Natural killer cell treated with Interleukin-12 subunit alpha and Interleukin-12 subunit beta and Interleukin-15 and Interleukin-18, amount 100 ng/mL, for 72 hours (primary cell): ENCODE measurements around the gene C17orf100. TPM values are rescaled to one million over a fixed set of nuclear protein-coding genes. Genes with fewer than 3 reads are reported as not detected.

Experiments used
- ATAC-seq, 2 donors: fragments of 150-1000 bp; cut with Tn5 transposase in 1 of 2; sonication (Bioruptor Pico), chemical (Tn5 transposase) in 1 of 2; 2 replicates each; pipeline ENCODE4 v1.10.0; 2021
- DNase-seq: peaks from one replicate; pipeline ENCODE4 v3.0.0; 2022; ENCODE audit warnings: low spot score
- H3K27ac Mint-ChIP-seq, 2 donors: 1 replicate in 1 of 2; 2 replicates in 1 of 2; pipeline ENCODE4 v1.8.0; 2022; ENCODE audit warnings: mixed read lengths in 2 of 2, mild to moderate bottlenecking in 1 of 2, moderate library complexity in 1 of 2
- H3K27me3 Mint-ChIP-seq, 2 donors: 1 replicate in 1 of 2; 2 replicates in 1 of 2; pipeline ENCODE4 v1.8.0; 2022; ENCODE audit warnings: mixed read lengths in 2 of 2
- H3K36me3 Mint-ChIP-seq: one replicate; pipeline ENCODE4 v1.8.0; 2022; ENCODE audit warnings: mixed read lengths
- H3K4me1 Mint-ChIP-seq, 2 donors: 1 replicate in 1 of 2; 2 replicates in 1 of 2; pipeline ENCODE4 v1.8.0; 2022; ENCODE audit warnings: low read depth in 2 of 2, mixed read lengths in 2 of 2, mild to moderate bottlenecking in 1 of 2
- H3K4me3 Mint-ChIP-seq: one replicate; pipeline ENCODE4 v1.8.0; 2022; ENCODE audit warnings: mixed read lengths
- H3K9me3 Mint-ChIP-seq: 2 replicates; pipeline ENCODE4 v1.8.0; 2022; ENCODE audit warnings: mixed read lengths
- total RNA-seq, 2 donors: library from RNA; stranded (reverse); gene quantifications; one replicate each; pipeline ENCODE4 v1.2.3, GENCODE V29; 2022

Gene C17orf100
- total RNA-seq, 2 donors from 2014 or later, result 1.0 to 1.5 TPM

- H3K36me3 Mint-ChIP-seq, result no peaks in the 10 kb centered on the region
- no peaks in the 10 kb centered on the region for H3K9me3 Mint-ChIP-seq
- no peak overlapping the region for H3K4me3 Mint-ChIP-seq
- ATAC-seq, result no peak
- DNase-seq, result no peak
- peaks cover 25 to 30% of the 10 kb centered on the region in 2 donors for H3K27me3 Mint-ChIP-seq
- no peak overlapping the region for H3K27ac Mint-ChIP-seq
- peaks cover 0 to 4% of the 10 kb centered on the region in 2 donors for H3K4me1 Mint-ChIP-seq
These were observed 16.7 kb downstream of the C17orf100 start for GRCh38 chr17:6668219-6668618.

DNA sequence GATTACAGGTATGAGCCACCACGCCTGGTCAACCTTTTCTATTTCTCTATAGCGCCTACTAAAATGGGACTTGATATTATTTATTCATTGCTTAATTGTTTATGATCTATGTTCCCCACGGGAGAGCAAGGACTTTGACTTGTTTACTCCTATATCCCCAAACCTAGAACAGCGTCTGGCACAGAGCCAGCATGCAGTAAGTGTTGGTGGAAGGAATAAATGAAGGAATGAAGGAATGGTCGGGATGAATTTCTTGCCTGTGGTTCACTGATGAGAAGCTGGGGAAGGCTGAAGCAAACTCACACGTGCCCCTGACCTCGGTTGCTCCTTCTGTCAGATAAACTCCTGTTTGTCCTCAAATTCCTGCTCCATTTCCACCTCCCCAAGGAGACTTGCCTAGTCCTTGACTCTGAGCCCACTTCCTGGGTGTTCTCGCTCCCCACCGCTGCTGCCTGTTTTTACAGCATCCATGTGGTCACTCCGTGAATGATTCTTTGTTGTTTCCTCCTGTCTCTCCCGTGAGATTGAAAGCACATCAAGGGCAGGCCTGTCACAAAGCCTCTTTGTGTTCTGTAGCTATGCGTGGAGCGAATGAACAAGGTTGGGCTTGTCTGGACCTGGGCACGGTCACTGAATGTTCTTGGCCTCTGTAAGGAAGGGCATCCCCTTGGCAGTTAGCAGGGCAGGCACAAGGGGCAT, 17.3 kb downstream of the C17orf100 start:
- peaks cover 23 to 33% of the 10 kb centered on the region in 2 donors for H3K27me3 Mint-ChIP-seq
- peaks cover 0 to 4% of the 10 kb centered on the region in 2 donors for H3K4me1 Mint-ChIP-seq
- H3K4me3 Mint-ChIP-seq, result no peak overlapping the region
- no peak for ATAC-seq
- H3K36me3 Mint-ChIP-seq, result no peaks in the 10 kb centered on the region
- H3K9me3 Mint-ChIP-seq, result no peaks in the 10 kb centered on the region
- H3K27ac Mint-ChIP-seq, result no peak overlapping the region
- DNase-seq, result no peak

DNA sequence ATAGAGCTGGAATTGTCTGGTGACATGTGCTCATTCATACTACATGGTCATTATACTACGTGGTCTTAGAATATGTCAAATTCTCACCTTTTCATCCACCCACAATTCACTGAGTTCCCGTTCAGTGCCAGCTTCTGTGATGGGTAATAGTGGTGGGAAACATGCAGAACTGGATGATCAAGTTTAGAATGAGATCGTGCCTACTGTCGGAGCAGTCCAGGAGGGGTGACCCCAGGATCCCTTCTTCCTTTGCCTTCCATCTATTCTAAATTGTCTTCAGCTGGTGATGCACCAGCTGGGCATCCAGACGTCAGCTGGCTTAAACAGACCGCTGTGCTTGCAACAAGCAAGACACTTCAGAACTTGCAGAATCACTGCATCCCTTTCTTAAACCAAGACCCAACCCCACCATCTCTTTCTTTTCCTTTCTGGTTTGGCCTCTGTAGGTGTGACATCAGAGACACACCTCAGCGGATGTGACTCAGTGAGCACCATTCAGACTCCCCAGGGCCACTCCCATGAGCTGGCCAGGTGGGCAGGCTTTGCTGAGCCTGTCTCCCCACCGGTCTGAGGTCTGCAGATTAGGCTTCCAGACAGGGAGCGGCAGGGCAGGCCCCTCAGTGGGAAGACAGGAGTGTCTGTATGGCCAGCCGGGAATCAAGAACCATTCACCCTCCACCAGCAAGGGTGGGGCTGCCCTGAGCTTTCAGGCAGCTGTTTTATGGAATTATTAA, 18.1 kb downstream of the C17orf100 start:
- Mint-ChIP-seq H3K4me1 (peaks cover 0 to 4% of the 10 kb centered on the region in 2 donors), H3K4me3 (no peak overlapping the region), H3K27ac (no peak overlapping the region), H3K27me3 (peaks cover 23 to 33% of the 10 kb centered on the region in 2 donors), H3K9me3 (no peaks in the 10 kb centered on the region), H3K36me3 (no peaks in the 10 kb centered on the region)
- ATAC-seq (no peak), DNase-seq (no peak)

DNA sequence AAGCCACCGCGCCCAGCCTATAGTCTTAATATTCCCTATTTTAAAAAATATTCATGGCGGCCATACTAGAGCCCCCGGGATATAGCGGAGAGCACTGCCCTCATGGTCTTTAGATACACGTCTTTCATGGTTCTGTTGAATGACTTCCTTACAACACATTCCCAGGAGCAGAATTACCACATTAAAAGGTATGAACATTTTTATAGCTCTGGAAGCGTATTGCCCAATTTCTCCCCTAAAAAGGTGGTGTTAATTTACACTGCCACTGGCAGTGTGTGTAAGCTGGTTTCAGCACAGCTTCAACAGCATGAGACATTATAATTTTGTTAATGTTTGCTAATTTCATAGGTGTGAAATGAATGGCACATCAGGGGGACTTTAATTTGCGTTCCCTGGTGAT, 19.0 kb downstream of the C17orf100 start:
- Mint-ChIP-seq H3K27me3 (peaks cover 26 to 30% of the 10 kb centered on the region in 2 donors), H3K27ac (no peak overlapping the region)

GRCh38 chr17:6670999-6671398, 19.4 kb downstream of the C17orf100 start:
- H3K27ac Mint-ChIP-seq, result no peak overlapping the region
- H3K36me3 Mint-ChIP-seq, result no peaks in the 10 kb centered on the region
- H3K4me3 Mint-ChIP-seq, result no peak overlapping the region
- H3K9me3 Mint-ChIP-seq, result no peaks in the 10 kb centered on the region
- no peak for ATAC-seq
- H3K27me3 Mint-ChIP-seq, result peaks cover 30 to 34% of the 10 kb centered on the region in 2 donors
- no peak for DNase-seq
- peaks cover 0 to 4% of the 10 kb centered on the region in 2 donors for H3K4me1 Mint-ChIP-seq

More for the DNA sequence above, 19.0 kb downstream of the C17orf100 start:
- Mint-ChIP-seq H3K36me3 (no peaks in the 10 kb centered on the region), H3K4me1 (peaks cover 0 to 4% of the 10 kb centered on the region in 2 donors), H3K9me3 (no peaks in the 10 kb centered on the region), H3K4me3 (no peak overlapping the region)
- DNase-seq (no peak), ATAC-seq (no peak)

DNA sequence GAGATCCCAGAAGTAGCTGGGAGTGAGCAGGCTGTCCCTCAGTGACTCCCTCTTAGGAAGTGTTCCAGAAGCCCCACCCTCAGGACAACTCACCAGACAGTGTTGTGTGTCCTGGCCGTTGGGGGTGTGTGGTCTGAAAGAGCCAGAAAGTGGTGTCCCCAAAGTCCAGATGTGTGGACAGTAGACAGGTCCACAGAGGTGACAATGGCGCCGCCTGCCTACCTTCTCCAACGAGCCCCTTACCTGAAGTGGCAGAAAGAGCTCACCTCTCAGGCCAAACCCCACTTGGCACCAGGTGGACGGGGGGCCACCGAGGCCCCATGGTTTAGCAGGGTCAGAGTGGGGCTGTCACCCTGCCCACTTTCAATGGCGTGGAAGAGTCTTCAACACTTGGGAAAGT, 19.9 kb downstream of the C17orf100 start:
- Mint-ChIP-seq H3K4me3 (no peak overlapping the region), H3K36me3 (no peaks in the 10 kb centered on the region), H3K4me1 (peaks cover 0 to 4% of the 10 kb centered on the region in 2 donors), H3K27me3 (peaks cover 32 to 35% of the 10 kb centered on the region in 2 donors), H3K27ac (no peak overlapping the region), H3K9me3 (no peaks in the 10 kb centered on the region)
- DNase-seq (no peak), ATAC-seq (no peak)

- Mint-ChIP-seq H3K36me3 (no peaks in the 10 kb centered on the region), H3K4me3 (no peak overlapping the region), H3K27ac (no peak overlapping the region), H3K4me1 (peaks cover 0 to 6% of the 10 kb centered on the region in 2 donors), H3K9me3 (no peaks in the 10 kb centered on the region), H3K27me3 (peaks cover 29 to 31% of the 10 kb centered on the region in 2 donors)
- ATAC-seq, result no peak
- no peak for DNase-seq
These were observed 23.0 kb downstream of the C17orf100 start for GRCh38 chr17:6674586-6674985.

DNA sequence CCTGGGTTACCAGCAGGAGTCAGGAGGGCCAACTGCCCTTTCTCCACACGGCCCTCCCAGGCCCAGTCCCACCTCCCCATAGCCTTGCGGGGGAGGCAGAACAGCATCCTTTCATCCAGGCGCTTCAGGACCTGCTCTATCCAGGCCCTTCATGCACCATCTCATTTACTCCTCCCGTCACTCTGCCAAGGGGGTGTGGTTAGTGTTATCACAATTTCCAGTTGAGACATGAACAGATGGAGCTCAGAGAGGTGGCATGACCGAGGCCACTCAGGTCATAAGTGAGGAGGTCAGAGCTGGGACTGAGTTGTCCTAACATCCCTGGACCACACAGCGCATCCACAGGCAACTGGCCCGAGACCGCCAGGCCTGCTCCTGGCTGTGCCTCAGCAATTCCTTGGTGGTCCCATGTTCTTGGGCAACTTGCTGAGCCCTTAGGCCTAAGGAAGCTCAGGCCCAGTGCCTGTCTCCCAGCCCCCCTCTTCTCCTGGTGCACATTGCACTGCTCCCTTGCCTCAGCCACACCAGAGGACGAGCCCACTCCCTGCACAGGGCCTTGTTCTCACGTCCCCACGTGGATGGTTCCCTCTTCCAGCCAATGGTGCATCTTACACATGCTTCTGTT, 23.8 kb downstream of the C17orf100 start:
- peaks cover 0 to 6% of the 10 kb centered on the region in 2 donors for H3K4me1 Mint-ChIP-seq
- H3K4me3 Mint-ChIP-seq, result no peak overlapping the region
- DNase-seq (no peak), ATAC-seq (no peak)
- H3K27me3 Mint-ChIP-seq, result peaks cover 26 to 28% of the 10 kb centered on the region in 2 donors
- no peaks in the 10 kb centered on the region for H3K36me3 Mint-ChIP-seq
- H3K9me3 Mint-ChIP-seq, result no peaks in the 10 kb centered on the region
- no peak overlapping the region for H3K27ac Mint-ChIP-seq

DNA sequence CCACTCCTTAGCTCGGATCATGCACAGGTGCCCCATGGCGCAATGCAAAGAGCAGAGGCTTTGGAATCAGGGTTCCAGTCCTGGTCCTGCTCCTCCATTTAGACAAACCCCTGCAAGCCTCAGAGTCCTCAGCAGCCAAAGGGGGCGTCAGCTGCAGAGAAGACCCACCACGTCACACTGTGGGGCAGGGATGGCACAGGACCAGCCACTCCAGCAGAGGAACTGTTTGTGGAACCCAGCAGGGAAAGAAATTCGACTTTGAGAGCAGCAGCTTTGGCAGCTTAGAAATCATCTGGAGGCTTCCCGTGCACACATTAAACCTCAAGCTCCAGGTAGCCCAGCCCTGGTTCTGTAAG, 25.2 kb downstream of the C17orf100 start:
- ATAC-seq (no peak), DNase-seq (no peak)
- H3K9me3 Mint-ChIP-seq, result no peaks in the 10 kb centered on the region
- H3K4me3 Mint-ChIP-seq, result no peak overlapping the region
- peaks cover 0 to 6% of the 10 kb centered on the region in 2 donors for H3K4me1 Mint-ChIP-seq
- no peaks in the 10 kb centered on the region for H3K36me3 Mint-ChIP-seq
- H3K27ac Mint-ChIP-seq, result no peak overlapping the region
- peaks cover 29 to 37% of the 10 kb centered on the region in 2 donors for H3K27me3 Mint-ChIP-seq

DNA sequence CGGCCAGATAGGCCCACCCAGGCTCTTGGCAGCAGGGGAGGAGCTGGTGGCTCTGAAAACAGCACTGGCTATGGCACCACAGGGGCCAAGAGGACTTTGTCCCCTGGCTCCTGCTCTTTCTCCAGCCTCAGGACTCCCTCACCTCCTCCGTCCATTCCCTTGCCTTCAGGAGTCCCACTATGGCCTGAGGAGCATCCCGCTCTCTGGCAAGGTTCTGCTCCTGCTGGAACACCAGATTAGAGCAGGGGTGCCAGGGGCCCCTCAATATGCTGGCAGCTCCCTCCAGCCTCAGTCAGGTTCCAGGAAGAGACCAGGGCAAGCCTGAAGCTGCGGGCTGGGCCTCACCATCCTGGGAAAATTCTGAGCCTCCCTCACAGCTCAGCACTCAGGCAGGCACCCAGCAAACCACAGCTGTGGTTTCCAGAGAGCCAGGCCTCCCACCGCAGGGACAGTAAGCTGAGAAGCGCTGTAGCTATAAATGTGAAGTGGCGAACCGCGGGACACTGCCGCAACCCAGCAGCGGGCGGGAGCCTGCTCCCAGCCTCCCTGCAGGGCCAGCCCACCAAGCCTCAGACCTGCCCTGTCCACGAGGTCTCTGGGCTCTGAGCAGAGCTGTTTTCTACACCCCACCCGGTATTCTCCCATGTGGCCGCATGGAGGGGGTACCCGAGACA, 25.7 kb downstream of the C17orf100 start:
- Mint-ChIP-seq H3K27ac (no peak overlapping the region), H3K9me3 (no peaks in the 10 kb centered on the region), H3K4me1 (peaks cover 0 to 6% of the 10 kb centered on the region in 2 donors), H3K27me3 (peaks cover 34 to 42% of the 10 kb centered on the region in 2 donors), H3K36me3 (no peaks in the 10 kb centered on the region), H3K4me3 (peak overlapping the region; percentile 10)
- peak; percentile 48 to 67 for ATAC-seq
- DNase-seq, result no peak

- no peak for ATAC-seq
- no peak for DNase-seq
- Mint-ChIP-seq H3K4me1 (peaks cover 0 to 6% of the 10 kb centered on the region in 2 donors), H3K27me3 (peaks cover 38 to 47% of the 10 kb centered on the region in 2 donors), H3K27ac (no peak overlapping the region), H3K9me3 (no peaks in the 10 kb centered on the region), H3K4me3 (peak overlapping the region; percentile 10), H3K36me3 (no peaks in the 10 kb centered on the region)
These were observed 26.4 kb downstream of the C17orf100 start for GRCh38 chr17:6677946-6678345.

GRCh38 chr17:6679241-6679640, 27.7 kb downstream of the C17orf100 start:
- H3K4me1 Mint-ChIP-seq, result peaks cover 0 to 7% of the 10 kb centered on the region in 2 donors
- ATAC-seq, result no peak
- no peak overlapping the region for H3K4me3 Mint-ChIP-seq
- H3K27me3 Mint-ChIP-seq, result peaks cover 35 to 47% of the 10 kb centered on the region in 2 donors
- DNase-seq, result no peak
- no peak overlapping the region for H3K27ac Mint-ChIP-seq
- no peaks in the 10 kb centered on the region for H3K36me3 Mint-ChIP-seq
- H3K9me3 Mint-ChIP-seq, result no peaks in the 10 kb centered on the region

GRCh38 chr17:6681176-6681575, 29.6 kb downstream of the C17orf100 start:
- H3K27me3 Mint-ChIP-seq, result peaks cover 39 to 42% of the 10 kb centered on the region in 2 donors
- H3K36me3 Mint-ChIP-seq, result no peaks in the 10 kb centered on the region
- no peak overlapping the region for H3K4me3 Mint-ChIP-seq
- ATAC-seq (no peak), DNase-seq (no peak)
- H3K27ac Mint-ChIP-seq, result no peak overlapping the region
- peaks cover 0 to 8% of the 10 kb centered on the region in 2 donors for H3K4me1 Mint-ChIP-seq
- no peaks in the 10 kb centered on the region for H3K9me3 Mint-ChIP-seq
